GM12864 (cell line): Measurements from ENCODE around the gene ZNF25.
"Not testable (repeated sequence)": the region's sequence is repeated elsewhere in the genome, so short reads cannot be mapped to it uniquely, and the experiment has no call there.

Experiments used
- DNase-seq: peaks from one replicate; pipeline ENCODE4 v3.0.0-alpha.2; 2011; ENCODE audit warnings: low read depth
- H3K4me3 ChIP-seq: 2 replicates; pipeline ENCODE4 v1.5.1; 2011; ENCODE audit warnings: mild to moderate bottlenecking, low read depth, low read length, control low read depth
- TF ChIP-seq, protein P1 (sequence below): IDR thresholded peaks from 2 replicates; pipeline ENCODE4 v1.5.1; 2011; ENCODE audit warnings: low read depth, mild to moderate bottlenecking, moderate library complexity, low read length, control low read depth, inconsistent platforms; ENCODE audit errors: missing control alignments

Gene ZNF25

DNA sequence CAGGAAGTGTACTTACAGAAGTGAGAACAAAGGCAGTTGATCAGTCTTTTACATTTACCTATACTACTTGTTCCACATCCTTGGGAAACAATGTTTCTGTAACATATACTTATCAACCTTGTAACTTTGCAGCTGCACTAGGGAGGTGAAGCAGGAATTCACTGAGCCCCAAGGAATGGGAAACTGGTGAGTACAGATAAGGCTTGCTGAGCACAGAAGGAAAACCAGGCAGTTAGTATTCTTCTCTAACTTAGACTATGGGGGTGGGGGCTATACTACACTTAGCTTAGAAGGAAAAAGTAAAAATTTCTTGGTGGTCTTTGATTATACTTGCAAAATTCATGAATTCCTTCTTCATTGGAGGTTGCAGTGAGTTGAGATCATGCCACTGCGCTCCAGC is 27.1 kb upstream of the ZNF25 start:
- TF ChIP-seq, protein P1, sequence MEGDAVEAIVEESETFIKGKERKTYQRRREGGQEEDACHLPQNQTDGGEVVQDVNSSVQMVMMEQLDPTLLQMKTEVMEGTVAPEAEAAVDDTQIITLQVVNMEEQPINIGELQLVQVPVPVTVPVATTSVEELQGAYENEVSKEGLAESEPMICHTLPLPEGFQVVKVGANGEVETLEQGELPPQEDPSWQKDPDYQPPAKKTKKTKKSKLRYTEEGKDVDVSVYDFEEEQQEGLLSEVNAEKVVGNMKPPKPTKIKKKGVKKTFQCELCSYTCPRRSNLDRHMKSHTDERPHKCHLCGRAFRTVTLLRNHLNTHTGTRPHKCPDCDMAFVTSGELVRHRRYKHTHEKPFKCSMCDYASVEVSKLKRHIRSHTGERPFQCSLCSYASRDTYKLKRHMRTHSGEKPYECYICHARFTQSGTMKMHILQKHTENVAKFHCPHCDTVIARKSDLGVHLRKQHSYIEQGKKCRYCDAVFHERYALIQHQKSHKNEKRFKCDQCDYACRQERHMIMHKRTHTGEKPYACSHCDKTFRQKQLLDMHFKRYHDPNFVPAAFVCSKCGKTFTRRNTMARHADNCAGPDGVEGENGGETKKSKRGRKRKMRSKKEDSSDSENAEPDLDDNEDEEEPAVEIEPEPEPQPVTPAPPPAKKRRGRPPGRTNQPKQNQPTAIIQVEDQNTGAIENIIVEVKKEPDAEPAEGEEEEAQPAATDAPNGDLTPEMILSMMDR: no peak
- DNase-seq: no peak
- H3K4me3 ChIP-seq: no peak overlapping the region

DNA sequence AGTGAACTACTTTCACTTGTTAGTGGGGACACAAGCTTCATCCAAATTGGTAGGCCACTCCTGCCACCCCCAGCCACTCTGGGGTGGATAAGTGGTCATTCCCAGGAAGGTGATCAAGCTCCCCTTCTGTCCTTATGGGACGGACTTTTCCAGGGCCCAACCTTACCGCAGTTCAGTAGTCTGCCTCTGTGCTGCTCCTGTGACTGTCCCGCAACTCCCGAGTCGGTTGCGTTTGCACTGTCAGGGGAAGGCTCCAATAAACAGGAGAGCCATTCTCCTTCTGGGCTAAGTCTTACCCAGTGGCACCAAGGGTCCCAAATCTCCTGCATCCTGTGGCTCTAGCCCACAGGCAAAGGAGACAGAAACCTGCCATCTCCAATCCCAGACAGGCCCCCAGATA is 26.6 kb upstream of the ZNF25 start:
- H3K4me3 ChIP-seq: no peak overlapping the region
- TF ChIP-seq, protein P1: no peak
- DNase-seq: no peak

DNA sequence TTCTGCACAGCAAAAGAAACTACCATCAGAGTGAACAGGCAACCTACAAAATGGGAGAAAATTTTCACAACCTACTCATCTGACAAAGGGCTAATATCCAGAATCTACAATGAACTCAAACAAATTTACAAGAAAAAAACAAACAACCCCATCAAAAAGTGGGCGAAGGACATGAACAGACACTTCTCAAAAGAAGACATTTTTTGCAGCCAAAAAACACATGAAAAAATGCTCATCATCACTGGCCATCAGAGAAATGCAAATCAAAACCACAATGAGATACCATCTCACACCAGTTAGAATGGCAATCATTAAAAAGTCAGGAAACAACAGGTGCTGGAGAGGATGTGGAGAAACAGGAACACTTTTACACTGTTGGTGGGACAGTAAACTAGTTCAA is 24.0 kb upstream of the ZNF25 start:
- not testable (repeated sequence) for H3K4me3 ChIP-seq, DNase-seq

DNA sequence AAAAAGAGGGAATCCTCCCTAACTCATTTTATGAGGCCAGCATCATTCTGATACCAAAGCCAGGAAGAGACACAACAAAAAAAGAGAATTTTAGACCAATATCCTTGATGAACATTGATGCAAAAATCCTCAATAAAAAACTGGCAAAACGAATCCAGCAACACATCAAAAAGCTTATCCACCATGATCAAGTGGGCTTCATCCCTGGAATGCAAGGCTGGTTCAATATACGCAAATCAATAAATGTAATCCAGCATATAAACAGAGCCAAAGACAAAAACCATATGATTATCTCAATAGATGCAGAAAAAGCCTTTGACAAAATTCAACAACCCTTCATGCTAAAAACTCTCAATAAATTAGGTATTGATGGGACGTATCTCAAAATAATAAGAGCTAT is 22.5 kb upstream of the ZNF25 start:
- H3K4me3 ChIP-seq, DNase-seq: not testable (repeated sequence)

DNA sequence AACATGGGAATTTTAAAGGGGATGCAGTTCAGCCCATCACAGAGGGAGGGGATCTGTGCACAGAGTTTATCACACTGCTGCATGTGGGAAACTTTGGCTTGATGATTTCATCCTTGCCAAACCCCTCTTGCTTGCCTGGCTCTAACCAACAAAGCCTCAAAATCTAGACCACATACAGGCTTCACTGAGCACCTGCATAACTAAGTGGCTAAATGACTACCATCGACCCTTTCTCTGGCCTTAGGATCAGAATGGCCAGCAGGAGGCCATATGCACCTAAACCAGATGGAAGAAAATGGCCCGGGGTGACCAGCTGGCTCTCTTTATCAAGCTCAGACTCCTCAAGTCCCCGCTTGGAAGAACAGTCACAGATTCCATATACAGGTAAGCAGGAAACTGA is 15.6 kb upstream of the ZNF25 start:
- TF ChIP-seq, protein P1: no peak
- DNase-seq: no peak
- no peak overlapping the region for H3K4me3 ChIP-seq

DNA sequence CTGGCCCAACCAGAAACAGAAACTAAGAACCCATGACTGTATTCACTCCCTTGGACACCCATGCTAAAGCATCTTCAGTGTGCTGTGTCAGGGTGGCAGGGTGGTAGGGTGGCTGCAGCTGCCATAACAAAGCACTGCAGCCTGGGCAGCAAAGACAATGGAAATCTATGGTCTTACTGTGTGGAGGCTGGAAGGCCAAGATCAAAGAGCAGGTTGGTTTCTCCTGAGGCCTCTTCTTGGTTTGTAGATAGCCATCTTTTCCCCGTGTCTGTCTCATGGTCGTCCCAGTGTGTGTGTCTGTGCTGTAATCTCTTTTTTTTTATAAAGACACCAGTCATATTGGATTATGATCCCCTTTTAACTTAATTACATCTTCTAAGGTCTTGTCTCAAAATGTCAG is 15.2 kb upstream of the ZNF25 start:
- no peak for DNase-seq
- H3K4me3 ChIP-seq: no peak overlapping the region
- TF ChIP-seq, protein P1: no peak

DNA sequence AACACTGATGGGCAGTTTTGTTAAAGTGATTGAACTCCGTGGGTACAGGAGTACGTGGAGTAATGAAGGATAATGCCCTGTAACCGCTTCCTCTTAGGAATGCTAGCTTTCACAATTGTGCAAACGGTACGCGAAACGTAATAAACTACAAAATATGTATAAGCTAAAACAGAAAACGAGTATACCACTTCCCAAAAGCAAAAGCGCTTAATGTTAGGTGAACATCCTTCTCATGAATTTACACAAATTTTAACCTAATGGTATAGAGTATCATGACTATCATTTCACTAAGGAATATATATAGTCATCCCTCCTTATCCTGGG is 395 bp upstream of the ZNF25 start:
- DNase-seq: no peak
- H3K4me3 ChIP-seq: peak overlapping the region; percentile 91

DNA sequence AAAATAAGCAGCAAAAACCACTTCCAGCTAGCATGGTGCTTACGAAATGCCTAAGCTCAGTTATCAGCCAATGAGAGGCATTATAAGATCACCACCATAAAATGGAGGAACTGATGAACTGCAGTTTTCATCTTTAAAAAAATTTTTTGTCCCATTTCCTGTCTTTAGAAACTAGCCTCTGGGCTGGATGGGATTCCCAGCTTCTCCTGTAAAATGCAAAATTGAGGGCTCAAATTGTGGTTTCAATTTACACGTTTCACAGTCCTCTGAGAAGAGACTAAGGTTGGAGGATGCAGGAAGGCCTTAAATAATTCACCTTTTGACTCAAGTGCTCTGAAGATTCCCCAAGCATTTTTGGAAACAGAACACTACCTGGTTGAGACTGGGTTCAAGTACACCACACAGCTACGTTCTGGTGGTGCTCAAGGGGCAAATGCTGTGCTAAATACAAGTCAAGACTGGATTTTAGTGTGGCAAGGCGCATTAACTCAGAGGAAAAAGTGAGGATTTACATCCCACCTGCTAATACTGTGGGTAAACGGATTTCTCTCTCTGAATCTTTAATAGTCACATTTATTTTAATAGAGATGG is 951 bp downstream of the ZNF25 start:
- TF ChIP-seq, protein P1: no peak
- peak overlapping the region; percentile 91 for H3K4me3 ChIP-seq
- DNase-seq: no peak

More for the DNA sequence above, 395 bp upstream of the ZNF25 start:
- TF ChIP-seq, protein P1: no peak
